LNCaP clone FGC (cell line): Measurements from ENCODE around the gene SMIM35.

ENCODE experiments used
- DNase-seq: peaks from one replicate; pipeline ENCODE4 v3.0.0-alpha.2; 2011; ENCODE audit warnings: low read depth
- H3K4me3 ChIP-seq: 2 replicates; pipeline ENCODE4 v1.5.1; 2011; ENCODE audit warnings: mild to moderate bottlenecking, low read depth, low read length, control low read depth
- TF ChIP-seq, protein P1 (sequence below): IDR thresholded peaks from 2 replicates; pipeline ENCODE4 v1.5.1; 2012; ENCODE audit warnings: mild to moderate bottlenecking; ENCODE audit not compliant: control insufficient read depth, insufficient read depth; ENCODE audit errors: extremely low read depth

The SMIM35 gene

DNA sequence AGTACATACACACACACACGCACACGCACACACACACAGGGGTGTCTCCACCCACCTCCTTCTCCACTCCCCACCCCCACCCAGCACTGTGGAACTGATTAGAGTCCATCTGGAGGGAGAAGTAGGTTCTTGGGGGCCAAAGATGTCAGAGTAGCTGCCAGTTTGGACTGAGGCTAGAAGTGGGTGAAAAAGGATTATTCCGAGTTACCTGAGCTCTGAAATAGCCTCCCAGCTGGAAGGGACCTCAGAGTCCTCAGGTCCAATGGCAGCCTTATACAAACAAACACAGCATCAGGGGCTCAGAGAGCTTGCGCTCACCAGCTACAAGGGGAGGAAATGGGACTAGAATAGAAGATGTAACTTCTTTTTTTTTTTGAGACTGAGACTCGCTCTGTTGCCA is 79.7 kb downstream of the SMIM35 start:
- TF ChIP-seq, protein P1, sequence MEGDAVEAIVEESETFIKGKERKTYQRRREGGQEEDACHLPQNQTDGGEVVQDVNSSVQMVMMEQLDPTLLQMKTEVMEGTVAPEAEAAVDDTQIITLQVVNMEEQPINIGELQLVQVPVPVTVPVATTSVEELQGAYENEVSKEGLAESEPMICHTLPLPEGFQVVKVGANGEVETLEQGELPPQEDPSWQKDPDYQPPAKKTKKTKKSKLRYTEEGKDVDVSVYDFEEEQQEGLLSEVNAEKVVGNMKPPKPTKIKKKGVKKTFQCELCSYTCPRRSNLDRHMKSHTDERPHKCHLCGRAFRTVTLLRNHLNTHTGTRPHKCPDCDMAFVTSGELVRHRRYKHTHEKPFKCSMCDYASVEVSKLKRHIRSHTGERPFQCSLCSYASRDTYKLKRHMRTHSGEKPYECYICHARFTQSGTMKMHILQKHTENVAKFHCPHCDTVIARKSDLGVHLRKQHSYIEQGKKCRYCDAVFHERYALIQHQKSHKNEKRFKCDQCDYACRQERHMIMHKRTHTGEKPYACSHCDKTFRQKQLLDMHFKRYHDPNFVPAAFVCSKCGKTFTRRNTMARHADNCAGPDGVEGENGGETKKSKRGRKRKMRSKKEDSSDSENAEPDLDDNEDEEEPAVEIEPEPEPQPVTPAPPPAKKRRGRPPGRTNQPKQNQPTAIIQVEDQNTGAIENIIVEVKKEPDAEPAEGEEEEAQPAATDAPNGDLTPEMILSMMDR, result no peak
- no peak for DNase-seq
- H3K4me3 ChIP-seq, result no peak overlapping the region

- TF ChIP-seq, protein P1, result no peak
- H3K4me3 ChIP-seq, result no peak overlapping the region
- DNase-seq, result no peak
Measured at GRCh38 chr11:118006153-118006534, 80.6 kb downstream of the SMIM35 start.

DNA sequence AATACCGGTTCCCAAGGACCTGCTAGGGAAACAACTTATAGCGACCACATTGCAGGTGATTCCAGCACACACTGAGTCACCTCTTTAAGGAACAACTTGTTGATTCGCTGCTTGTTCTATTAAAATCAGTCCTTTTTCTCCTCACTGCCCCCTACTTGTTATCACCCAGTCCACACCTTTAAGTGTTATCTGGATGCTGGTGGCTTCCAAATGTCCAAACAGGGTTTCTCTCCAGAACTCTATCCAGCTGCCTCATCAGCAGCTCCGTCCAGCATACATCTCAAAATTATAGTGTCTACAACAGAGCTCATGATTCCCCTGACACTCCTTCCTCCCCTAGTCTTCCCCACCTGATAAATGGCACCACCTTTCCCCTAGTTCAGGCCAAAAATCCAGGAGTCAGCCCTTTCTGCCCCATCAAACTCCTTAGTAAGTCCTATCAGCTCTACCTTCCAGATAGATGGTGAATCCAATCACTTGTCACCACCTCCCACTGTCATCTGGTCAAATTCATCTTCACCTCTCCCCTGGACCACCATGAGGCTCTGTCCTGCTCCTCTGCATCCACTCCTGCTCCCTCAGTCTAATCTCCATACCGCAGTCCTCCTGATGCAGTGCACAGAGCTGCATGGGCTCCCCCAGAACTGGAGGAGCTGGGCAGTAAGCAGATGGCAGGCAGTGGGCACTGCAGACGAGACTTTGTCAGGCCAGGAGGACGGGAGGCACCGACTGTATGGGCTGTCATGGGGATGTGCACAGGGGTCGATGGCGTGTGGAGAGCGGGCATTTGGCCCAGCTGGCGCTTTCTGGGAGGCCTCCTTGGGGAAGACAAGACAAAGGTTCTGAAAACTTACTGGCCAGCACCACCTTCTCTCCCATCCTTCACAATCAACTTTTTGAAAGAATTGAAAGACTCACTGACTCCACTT is 81.3 kb downstream of the SMIM35 start:
- TF ChIP-seq, protein P1, result no peak
- no peak overlapping the region for H3K4me3 ChIP-seq
- no peak for DNase-seq

DNA sequence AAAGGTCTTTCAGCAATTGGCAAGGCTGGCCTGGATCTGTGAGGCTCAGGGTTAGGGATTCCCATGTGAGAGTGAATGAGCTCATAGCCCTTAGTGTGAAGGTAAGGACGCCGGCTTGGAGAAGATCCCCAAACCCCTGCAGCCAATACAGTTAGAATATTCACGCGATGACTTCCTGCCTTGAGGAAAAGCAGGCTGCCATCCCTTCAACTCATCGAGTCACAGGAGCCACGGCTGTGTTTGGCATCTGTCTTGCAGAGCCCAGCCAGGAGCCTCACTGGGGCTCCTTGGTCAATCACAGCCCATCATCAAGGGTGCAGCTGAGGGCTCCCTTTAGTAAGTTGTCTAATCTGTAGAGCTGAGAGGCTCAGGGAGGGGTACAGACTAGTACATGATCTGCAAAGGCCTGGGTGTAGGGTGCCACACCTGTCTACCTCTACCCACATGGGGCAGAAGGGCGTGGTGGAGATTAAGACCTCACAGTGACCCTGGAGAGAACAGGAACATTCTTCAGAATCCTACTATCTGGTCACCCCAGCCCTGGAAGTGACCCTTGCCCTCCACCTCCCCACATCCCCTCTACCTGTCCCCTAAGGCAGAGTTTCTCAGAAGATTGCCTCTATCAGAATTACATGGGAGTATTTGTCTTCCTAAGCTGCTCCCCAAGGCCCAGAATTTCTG is 82.1 kb downstream of the SMIM35 start:
- DNase-seq, result no peak
- TF ChIP-seq, protein P1, result no peak
- H3K4me3 ChIP-seq, result no peak overlapping the region

GRCh38 chr11:118003456-118003855 is 83.3 kb downstream of the SMIM35 start:
- TF ChIP-seq, protein P1, result no peak
- no peak overlapping the region for H3K4me3 ChIP-seq
- DNase-seq, result no peak

DNA sequence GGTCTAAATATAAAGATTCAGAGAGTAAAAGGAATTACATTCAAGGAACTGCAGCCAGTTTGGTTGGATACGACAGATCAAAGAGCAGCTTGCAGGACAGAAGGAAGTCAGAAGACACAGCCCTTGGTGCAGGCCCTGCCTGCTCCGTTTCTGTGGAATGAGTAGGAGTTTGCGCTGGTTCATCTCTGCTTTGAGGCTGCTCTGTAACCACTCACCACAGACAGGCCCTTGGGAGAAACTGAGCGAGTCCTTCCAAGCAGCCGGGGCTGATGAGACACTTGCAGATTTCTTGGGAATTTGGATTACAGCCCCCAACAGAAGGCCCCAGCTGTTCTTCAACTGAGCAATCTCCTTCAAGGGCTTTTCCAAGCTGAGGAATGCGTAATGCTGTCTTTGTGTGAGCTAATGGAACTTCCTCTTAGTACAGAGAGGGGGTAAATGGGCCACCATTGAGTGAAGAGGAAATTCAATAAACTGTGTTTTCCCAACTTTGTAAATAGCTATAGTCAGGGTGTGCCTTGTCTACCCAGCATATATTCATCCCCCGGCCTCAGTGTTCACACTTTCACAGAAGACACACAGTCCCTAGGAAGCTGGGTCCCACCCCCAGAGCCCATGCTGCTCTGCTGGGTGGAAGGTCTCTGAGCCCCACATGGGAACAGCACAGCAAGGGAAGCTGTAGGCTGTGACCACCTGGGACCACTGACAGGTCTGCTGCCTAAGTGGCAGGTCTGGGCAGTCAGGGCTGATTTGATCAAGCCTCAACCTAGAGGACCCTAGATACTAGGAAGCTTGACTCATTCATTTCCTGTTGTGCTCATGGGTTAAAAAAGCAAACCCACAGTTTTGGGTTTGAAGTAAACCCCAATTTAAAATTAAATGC is 84.0 kb downstream of the SMIM35 start:
- TF ChIP-seq, protein P1, result no peak
- DNase-seq, result no peak
- no peak overlapping the region for H3K4me3 ChIP-seq
